NCI-H2081 treated with DMSO at 0.1 percent for 48 hours (cell line): ENCODE results near the gene PRPF6.

ENCODE experiments used
- DNase-seq: peaks from one replicate; lab custom pipeline; 2025; lab: John Stamatoyannopoulos, UW

The PRPF6 gene

GRCh38 chr20:64035933-64036345 lies 55.0 kb downstream of the PRPF6 start, which contains the start of gene C20orf204:
TSS of gene C20orf204 (plus strand) at chr20:64036182. CDS start at chr20:64036324, 142 bp downstream.
- no peak for DNase-seq

- DNase-seq, result no peak
These were observed 55.6 kb downstream of the PRPF6 start for GRCh38 chr20:64036346-64037198.

GRCh38 chr20:64037199-64037497 lies 56.2 kb downstream of the PRPF6 start:
- DNase-seq, result no peak

- no peak for DNase-seq
These were observed 56.7 kb downstream of the PRPF6 start for GRCh38 chr20:64037498-64038213.

GRCh38 chr20:64038224-64038564 lies 57.3 kb downstream of the PRPF6 start:
- no peak for DNase-seq

GRCh38 chr20:64038565-64039292 lies 57.8 kb downstream of the PRPF6 start:
- DNase-seq, result no peak

- no peak for DNase-seq
These were observed 58.6 kb downstream of the PRPF6 start for GRCh38 chr20:64039293-64040160.

- DNase-seq, result no peak
These were observed 59.5 kb downstream of the PRPF6 start for GRCh38 chr20:64040231-64041039.

- no peak for DNase-seq
These were observed 60.3 kb downstream of the PRPF6 start for GRCh38 chr20:64041040-64041780.

- DNase-seq, result no peak
These were observed 60.8 kb downstream of the PRPF6 start for GRCh38 chr20:64041781-64042053.

- DNase-seq, result no peak
These were observed 61.3 kb downstream of the PRPF6 start for GRCh38 chr20:64042054-64042781.

- DNase-seq, result no peak
These were observed 62.8 kb downstream of the PRPF6 start for GRCh38 chr20:64043768-64044167.

- no peak for DNase-seq
These were observed 63.7 kb downstream of the PRPF6 start for GRCh38 chr20:64044484-64045247.

- no peak for DNase-seq
These were observed 64.5 kb downstream of the PRPF6 start for GRCh38 chr20:64045346-64046011.

GRCh38 chr20:64047046-64047389 lies 66.1 kb downstream of the PRPF6 start:
- no peak for DNase-seq

GRCh38 chr20:64047968-64048401 lies 67.1 kb downstream of the PRPF6 start:
- DNase-seq, result no peak

- DNase-seq, result no peak
These were observed 67.6 kb downstream of the PRPF6 start for GRCh38 chr20:64048402-64049044.
